ENCODE measurements around the gene GNL1. TPM values are rescaled to one million over a fixed set of nuclear protein-coding genes. Genes with fewer than 3 reads are reported as not detected.

Gene GNL1
- total and polyA plus RNA-seq, 4 donors, result 10.1 to 18.2 (median 13.2) TPM

DNA sequence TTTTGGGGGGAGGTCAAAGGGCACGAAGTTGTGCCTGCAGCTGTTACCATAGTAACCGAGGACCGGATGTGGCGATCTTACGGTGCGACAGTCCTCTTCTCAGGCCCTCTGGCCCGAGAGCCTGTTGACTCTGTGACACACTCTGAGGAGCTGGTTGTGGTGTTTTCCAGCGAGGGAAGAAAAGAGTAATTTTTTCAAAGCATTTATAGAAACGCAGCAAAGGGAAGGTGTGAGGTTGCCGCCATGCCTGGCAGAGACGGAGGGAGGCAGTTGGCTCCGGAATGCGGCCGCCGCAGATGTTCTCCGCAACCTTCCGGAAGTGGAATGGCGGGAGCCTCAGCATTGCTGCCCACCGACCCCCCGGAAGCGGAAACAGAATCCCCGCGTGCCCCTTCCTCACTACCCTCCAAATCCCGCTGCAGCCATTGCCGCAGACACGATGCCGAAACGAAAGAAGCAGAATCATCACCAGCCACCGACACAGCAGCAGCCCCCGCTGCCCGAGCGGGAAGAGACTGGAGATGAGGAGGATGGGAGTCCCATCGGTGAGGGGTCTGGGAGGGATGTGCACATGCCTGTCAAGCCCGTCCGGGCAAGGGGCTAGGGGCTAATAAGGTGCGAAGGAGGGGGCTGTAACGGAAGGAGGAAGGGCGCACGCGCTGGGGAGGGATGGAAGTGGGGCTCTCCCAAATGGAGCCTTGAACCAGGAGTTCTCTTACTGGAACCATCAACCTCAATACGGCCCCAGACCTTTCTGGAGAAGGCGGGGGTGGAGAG lies 805 bp upstream of the GNL1 start, which contains the start of gene PRR3 (continued):
- TF ChIP-seq CTCF (IDR thresholded peaks at IDR 0.05; ENCODE audit: low read depth, low read length, missing input control) (no peak), MAX (IDR thresholded peaks at IDR 0.05) (peak; percentile 56), ZBTB33 (IDR thresholded peaks at IDR 0.05) (peak; percentile 79), RXRA (IDR thresholded peaks at IDR 0.05) (peak in 1 of 2 donors; percentile 63), HNF4A (conservative IDR thresholded peaks at IDR 0.05) (peak in 1 of 2 donors; percentile 45)

GRCh38 chr6:30555816-30556065 lies 548 bp downstream of the GNL1 start:
- Histone ChIP-seq H3K27ac (ENCODE audit: low read depth in 1 of 2, low read length in 2 of 2) (peak overlapping the region; percentile 99), H3K27me3 (ENCODE audit: control insufficient read depth in 4 of 4, insufficient read depth in 4 of 4, low read length in 3 of 4) (no peaks in the 10 kb centered on the region), H3K4me1 (ENCODE audit: control insufficient read depth in 4 of 4, insufficient read depth in 4 of 4, low read length in 3 of 4) (peaks cover 4 to 27% (median 17%) of the 10 kb centered on the region in 4 donors), H3K9ac (ENCODE audit: low read depth in 1 of 2, low read length in 2 of 2) (peak overlapping the region; percentile 60 to 61), H3K36me3 (ENCODE audit: control insufficient read depth in 4 of 4, insufficient read depth in 3 of 4, low read depth in 1 of 4, low read length in 3 of 4) (peaks cover 0 to 22% (median 9%) of the 10 kb centered on the region in 4 donors), H3K4me3 (ENCODE audit: low read depth in 1 of 3, low read length in 3 of 3) (peak overlapping the region; percentile 85 to 98 (median 85)), H3K9me3 (ENCODE audit: control insufficient read depth in 4 of 4, low read length in 3 of 4) (no peaks in the 10 kb centered on the region)
- DNase-seq (ENCODE audit: low spot score), result no peak
- WGBS, result under 1% methylated on average over 15 of the region's 15 CpGs
- peak; percentile 16 for TF ChIP-seq NR2F2 (IDR thresholded peaks at IDR 0.05)
- TF ChIP-seq SP1 (IDR thresholded peaks at IDR 0.05), result no peak
- no peak for TF ChIP-seq HNF4G (IDR thresholded peaks at IDR 0.05)
- TF ChIP-seq GABPA (IDR thresholded peaks at IDR 0.05 in 1 of 2, conservative IDR thresholded peaks at IDR 0.05 in 1 of 2), result no peak
- no peak for TF ChIP-seq CTCF (IDR thresholded peaks at IDR 0.05; ENCODE audit: low read depth, low read length, missing input control)
- peak in 1 of 2 donors; percentile 4 for TF ChIP-seq RXRA (IDR thresholded peaks at IDR 0.05)

- DNase-seq (ENCODE audit: low spot score), result no peak
- peaks cover 4 to 27% (median 17%) of the 10 kb centered on the region in 4 donors for H3K4me1 ChIP-seq (ENCODE audit: control insufficient read depth in 4 of 4, insufficient read depth in 4 of 4, low read length in 3 of 4)
- WGBS, result 24% methylated on average over 34 of the region's 34 CpGs
- TF ChIP-seq GABPA (IDR thresholded peaks at IDR 0.05 in 1 of 2, conservative IDR thresholded peaks at IDR 0.05 in 1 of 2) (no peak), TAF1 (conservative IDR thresholded peaks at IDR 0.05) (no peak), FOXA1 (IDR thresholded peaks at IDR 0.05) (no peak), REST (IDR thresholded peaks at IDR 0.05) (no peak), EGR1 (IDR thresholded peaks at IDR 0.05; ENCODE audit: low read depth in 2 of 2) (no peak), YY1 (IDR thresholded peaks at IDR 0.05) (no peak), ATF3 (IDR thresholded peaks at IDR 0.05) (no peak), SP1 (IDR thresholded peaks at IDR 0.05) (no peak)
Measured at GRCh38 chr6:30554962-30555815, 1.1 kb downstream of the GNL1 start.

More at GRCh38 chr6:30554962-30555815, 1.1 kb downstream of the GNL1 start:
- Histone ChIP-seq H3K4me3 (ENCODE audit: low read depth in 1 of 3, low read length in 3 of 3) (peak overlapping the region; percentile 85 to 98 (median 85)), H3K27ac (ENCODE audit: low read depth in 1 of 2, low read length in 2 of 2) (peak overlapping the region; percentile 99), H3K36me3 (ENCODE audit: control insufficient read depth in 4 of 4, insufficient read depth in 3 of 4, low read depth in 1 of 4, low read length in 3 of 4) (peaks cover 0 to 27% (median 11%) of the 10 kb centered on the region in 4 donors), H3K9me3 (ENCODE audit: control insufficient read depth in 4 of 4, low read length in 3 of 4) (no peaks in the 10 kb centered on the region), H3K27me3 (ENCODE audit: control insufficient read depth in 4 of 4, insufficient read depth in 4 of 4, low read length in 3 of 4) (no peaks in the 10 kb centered on the region), H3K9ac (ENCODE audit: low read depth in 1 of 2, low read length in 2 of 2) (peak overlapping the region in 1 of 2 donors; percentile 61)
